Activated CD4-positive, alpha-beta T cell treated with anti-CD3 and anti-CD28 coated beads for 4 hours (primary cell): Measurements from ENCODE around the gene TRPC4.

Source experiments
- DNase-seq, 2 donors: peaks; one replicate each; pipeline ENCODE4 v3.0.0-alpha.2; 2020

TRPC4 gene

GRCh38 chr13:37715606-37716015 lies 154.0 kb downstream of the TRPC4 start:
- no peak for DNase-seq

DNA sequence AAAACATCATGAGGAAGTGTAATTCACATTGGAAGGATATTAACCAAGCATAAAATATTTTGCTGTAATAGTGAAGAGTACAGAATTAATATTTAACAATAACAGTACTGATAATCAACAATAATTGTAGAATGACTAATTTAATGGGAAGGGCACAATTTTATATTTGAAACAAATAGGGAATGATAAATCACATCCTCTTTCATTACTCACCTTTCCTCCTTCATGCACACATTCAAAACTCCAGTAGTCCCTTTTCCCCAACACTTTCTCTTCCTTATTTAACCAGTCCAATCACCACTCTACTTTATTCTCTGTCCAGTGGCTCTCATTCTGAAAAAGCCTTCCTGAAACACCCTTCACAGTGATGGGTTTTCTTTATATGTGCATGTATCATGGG lies 160.3 kb downstream of the TRPC4 start:
- DNase-seq, result no peak

DNA sequence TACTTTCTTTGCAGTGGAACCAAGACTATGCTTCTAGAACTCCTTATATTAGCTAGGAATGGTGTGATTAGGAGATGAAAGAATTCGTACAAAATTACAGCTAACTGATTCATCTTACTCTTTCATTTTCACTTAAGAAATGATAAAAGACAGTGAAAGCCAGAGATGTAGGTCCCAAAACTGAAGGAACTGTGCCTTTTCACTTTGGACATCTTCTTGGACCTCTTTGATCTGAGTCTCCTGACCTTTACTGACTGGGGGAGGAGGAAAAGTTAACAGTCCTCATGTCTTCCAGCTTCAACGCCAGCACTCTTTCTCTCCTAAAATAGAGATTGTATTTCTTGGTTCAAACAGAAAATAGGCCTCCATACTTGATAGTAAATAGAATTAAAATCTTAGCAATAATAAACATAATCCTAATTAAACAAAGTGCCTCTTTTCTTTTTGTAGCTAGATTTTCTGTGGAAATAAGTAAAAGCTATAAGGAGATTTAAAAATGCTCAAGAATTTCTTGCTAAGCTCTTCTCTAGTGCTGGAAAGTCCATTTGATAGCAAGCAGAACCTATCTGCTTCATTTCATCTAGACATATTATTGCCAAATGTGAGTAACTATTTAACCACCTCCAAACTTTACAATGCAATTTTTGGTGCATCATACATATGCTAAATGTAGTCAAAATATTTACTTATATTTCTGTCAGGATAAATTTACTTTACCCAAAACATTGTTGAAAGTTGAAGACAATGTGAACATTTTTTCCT lies 161.7 kb downstream of the TRPC4 start:
- DNase-seq, result no peak

- DNase-seq, result no peak
Measured at GRCh38 chr13:37706041-37706440, 163.5 kb downstream of the TRPC4 start.

DNA sequence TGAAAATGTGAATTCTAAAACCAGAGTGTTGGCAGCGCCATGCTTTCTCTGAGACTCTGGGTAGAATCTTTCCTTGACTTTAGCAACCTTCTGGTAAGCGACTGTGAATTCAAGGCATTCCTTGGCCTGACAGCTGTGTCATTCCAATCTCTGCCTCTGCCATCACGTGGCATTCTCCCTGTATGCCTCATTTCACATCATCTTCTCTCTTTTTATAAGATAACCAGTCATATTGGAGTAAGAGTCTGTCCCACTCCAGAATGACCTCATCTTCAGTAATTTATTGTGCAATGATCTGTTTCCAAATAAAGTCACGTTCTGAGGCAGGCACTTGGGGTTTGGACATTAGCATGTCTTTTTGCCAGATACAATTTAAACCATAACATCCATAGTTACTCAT lies 167.6 kb downstream of the TRPC4 start:
- no peak for DNase-seq

DNA sequence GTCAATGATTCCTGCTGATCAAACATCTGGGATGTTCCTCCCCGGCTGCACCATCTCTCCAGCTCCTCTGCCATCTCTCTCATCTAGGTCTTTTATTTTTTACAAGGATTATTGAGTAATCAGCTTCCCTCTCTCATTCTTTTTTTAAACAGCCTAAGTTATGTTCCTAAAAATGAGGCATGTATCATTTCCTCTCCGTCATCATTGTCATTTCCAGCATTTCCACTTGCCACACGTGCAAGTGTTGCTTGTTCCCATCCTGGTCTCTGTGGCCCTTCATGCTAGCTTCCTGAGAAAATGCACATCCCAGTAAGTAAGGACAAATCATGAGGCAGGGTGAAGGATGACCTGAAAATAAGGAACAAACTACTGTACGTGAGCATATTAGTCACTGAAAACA lies 168.3 kb downstream of the TRPC4 start:
- no peak for DNase-seq

GRCh38 chr13:37700887-37701286 lies 168.7 kb downstream of the TRPC4 start:
- no peak for DNase-seq

- no peak for DNase-seq
Measured at GRCh38 chr13:37695200-37695599, 174.4 kb downstream of the TRPC4 start.

DNA sequence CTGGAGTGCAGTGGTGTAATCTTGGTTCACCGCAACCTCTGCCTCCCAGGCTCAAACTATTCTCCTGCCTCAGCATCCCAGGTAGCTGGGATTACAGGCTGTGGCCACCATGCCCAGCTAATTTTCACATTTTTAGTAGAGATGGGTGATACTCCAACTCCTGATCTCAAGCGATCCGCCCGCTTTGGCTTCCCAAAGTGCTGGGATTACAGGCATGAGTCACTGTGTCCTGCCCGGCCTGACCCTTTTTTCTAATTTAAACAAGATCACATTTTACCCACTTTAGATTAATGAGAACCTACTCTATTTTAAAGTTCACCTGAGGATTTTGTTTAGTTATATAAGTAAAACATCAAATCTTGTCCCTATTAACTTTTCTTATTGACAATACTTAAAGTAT lies 179.2 kb downstream of the TRPC4 start:
- no peak for DNase-seq

GRCh38 chr13:37686501-37686900 lies 183.1 kb downstream of the TRPC4 start:
- DNase-seq, result no peak

- DNase-seq, result no peak
Measured at GRCh38 chr13:37685206-37685605, 184.4 kb downstream of the TRPC4 start.

DNA sequence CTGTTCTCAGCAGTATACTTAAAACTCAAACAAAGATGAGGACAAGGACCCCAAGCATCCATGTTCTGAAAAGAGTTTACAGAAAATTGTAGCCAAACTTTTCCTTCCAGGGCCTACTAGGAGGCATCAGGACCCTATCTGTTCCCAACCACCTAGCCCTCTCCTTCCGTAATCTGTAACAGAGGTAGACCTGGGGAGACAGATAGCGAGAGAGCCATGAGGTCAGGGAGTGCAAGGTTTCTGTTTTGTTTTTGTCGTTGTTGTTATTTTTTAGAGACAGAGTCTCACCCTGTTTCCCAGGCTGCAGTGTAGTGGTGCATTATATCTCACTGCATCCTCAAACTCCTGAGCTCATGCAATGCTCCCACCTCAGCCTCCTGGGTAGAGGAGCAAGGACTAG lies 187.1 kb downstream of the TRPC4 start:
- DNase-seq, result no peak

DNA sequence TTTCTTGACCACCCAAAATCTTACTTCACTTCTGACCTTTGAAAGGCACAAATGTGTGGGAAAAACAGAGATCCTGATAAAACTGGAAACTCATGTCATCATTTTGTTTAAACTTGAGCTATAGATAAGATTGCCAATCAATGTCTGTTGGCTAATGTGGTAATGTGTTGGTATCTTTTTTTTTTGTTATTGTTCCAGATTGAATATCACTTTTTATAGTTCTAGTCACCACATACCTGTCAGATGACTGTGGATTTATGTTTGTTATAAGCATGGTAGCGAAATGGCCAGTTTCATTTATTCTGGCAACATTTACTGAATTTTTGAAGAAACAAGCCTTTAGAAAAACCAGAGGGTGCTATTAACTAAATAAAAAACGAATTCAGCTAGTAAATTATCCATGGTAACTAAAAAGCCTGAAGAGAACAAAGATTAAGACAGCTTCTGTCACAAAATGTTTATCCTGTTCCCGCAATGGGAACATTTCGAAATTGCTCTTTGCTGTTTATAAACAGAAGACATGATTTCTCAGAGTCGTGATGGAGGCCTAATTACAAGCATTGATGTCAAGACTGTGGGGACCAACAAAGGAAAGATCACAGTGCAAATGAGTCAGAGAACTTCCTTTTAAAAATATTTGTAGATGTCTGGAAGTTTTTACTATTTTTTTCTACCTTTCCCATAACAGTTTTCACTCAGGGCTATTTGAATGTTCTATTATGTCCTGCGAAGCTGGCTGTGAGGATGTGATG lies 188.1 kb downstream of the TRPC4 start:
- DNase-seq, result no peak

GRCh38 chr13:37680137-37680536 lies 189.4 kb downstream of the TRPC4 start:
- DNase-seq, result no peak

- no peak for DNase-seq
Measured at GRCh38 chr13:37679043-37679442, 190.5 kb downstream of the TRPC4 start.

- no peak for DNase-seq
Measured at GRCh38 chr13:37669845-37670244, 199.7 kb downstream of the TRPC4 start.

DNA sequence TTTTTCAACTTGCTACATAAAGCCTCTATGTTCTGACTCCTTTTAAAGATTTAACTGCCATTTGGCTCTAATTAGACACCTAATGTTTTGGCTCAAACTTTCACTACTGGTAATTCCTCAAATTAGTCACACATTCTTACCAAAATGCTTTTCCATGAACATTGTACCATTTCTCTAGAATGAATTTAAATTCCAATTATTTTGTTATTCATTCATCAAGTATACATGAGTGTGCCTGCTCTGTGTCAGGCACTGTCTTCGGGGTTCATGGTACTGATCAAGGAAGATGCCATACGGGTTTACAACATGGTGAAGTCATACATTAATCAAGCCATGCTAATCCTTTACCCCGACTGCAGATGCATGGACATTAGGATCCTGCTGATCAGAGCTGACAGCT lies 201.9 kb downstream of the TRPC4 start:
- DNase-seq, result no peak

GRCh38 chr13:37666036-37666435 lies 203.5 kb downstream of the TRPC4 start:
- no peak for DNase-seq

DNA sequence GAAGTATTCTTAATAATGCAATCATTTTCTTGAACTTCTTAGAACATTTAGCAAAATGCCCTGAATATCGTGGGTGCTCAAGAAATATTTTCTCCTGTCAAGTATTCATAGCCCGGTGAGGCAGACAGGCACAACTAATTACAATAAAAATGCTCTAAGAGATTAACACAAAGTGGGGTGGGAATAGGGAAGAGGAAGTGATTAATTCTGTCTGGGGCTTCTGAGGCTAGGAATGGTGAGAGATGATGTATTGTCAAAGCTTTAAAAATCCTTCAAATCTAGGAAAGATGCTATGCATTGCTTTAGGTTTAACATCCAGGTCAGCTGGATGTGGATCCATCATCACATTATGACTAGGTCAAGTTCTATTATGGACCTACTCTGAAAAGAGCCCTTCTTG lies 204.2 kb downstream of the TRPC4 start:
- no peak for DNase-seq

- no peak for DNase-seq
Measured at GRCh38 chr13:37663724-37664123, 205.8 kb downstream of the TRPC4 start.

DNA sequence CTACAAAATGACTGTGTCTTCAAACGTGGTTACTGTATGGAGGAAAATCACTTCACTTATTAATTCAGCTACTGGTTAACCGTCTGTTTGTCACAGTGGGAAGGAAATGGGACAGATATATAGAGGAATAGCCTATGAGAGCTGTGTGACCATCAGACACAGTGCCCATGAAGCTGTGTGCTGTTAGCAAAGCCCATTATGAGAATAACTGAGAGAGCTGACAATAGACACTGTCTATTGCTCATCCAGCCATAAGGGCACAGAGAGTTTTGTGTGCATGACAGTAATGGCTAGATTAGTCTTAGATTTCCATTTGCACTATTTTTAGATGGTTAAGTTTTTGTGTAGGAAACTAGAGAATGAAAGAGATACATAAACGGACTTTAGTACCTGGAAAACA lies 206.9 kb downstream of the TRPC4 start:
- DNase-seq, result no peak

GRCh38 chr13:37657956-37658355 lies 211.6 kb downstream of the TRPC4 start:
- no peak for DNase-seq

DNA sequence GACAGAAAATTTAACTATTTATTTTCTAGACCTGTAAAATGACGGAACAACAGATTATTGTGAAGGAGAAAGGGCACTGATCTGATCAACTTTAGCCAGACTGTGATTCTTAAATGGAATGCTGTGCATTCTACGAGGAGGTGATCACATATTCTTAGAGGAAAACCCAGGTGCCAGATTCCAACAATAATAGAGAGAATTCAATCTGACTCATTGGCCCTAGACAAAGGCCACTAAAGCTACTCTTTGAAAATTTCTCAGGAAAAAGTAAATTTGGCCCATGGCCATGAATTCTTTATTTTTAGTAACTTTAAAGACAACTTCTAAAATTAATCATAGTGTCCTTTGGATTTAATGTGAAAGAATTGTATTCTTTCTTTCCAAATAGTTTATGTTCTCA lies 212.4 kb downstream of the TRPC4 start:
- no peak for DNase-seq

- no peak for DNase-seq
Measured at GRCh38 chr13:37656247-37656940, 213.2 kb downstream of the TRPC4 start.
